HCT116 (cell line): ENCODE results near the gene RFX3. TPM values are rescaled to one million over a fixed set of nuclear protein-coding genes. Genes with fewer than 3 reads are reported as not detected.

Experiments used
- ATAC-seq: fragments of 200-7000 bp; cut with Tn5 transposase; 2 replicates; pipeline ENCODE4 v1.9.1; 2020; ENCODE audit warnings: mild to moderate bottlenecking, moderate library complexity
- BruUV-seq: library from RNA; stranded (reverse); fragments of 400-500 nt; replicated peaks from 2 replicates; lab custom pipeline; 2021; lab: Mats Ljungman, UMichigan
- CTCF ChIA-PET: fragments of 300-600 bp; sonication (Branson Sonifier 250); formaldehyde crosslinking; loops from one replicate; lab custom pipeline; 2021; ENCODE audit warnings: antibody characterized with exemption; lab: Charles Lee
- POLR2A ChIA-PET: fragments of 300-600, 350-600 bp; sonication (Branson Sonifier 250); formaldehyde crosslinking; loops from one replicate; lab custom pipeline; 2021; ENCODE audit warnings: antibody characterized with exemption; lab: Charles Lee
- RAD21 ChIA-PET, 2 experiments: fragments of 300-600 bp; sonication (Branson Sonifier 250); formaldehyde crosslinking; loops; one replicate each; lab custom pipeline; 2023; ENCODE audit warnings: low total read pairs in 2 of 2; ENCODE audit not compliant: uncharacterized antibody in 2 of 2, unreplicated experiment in 2 of 2, low non-redundant PET in 1 of 2; lab: Charles Lee
- DNase-seq: peaks from one replicate; pipeline ENCODE4 v3.0.0-alpha.2; 2010; ENCODE audit warnings: low read depth, low spot score
- H2AFZ ChIP-seq: fragments of 200-600 bp; shearing (Covaris generic), sonication (generic); 2 replicates; pipeline ENCODE4 v1.6.1; 2017; ENCODE audit warnings: low read depth, mixed run types, mixed read lengths, antibody characterized with exemption, low read length; ENCODE audit not compliant: poor library complexity, severe bottlenecking
- H3K27ac ChIP-seq: 2 replicates; pipeline ENCODE4 v1.5.1; 2012; ENCODE audit warnings: low read depth, low read length
- H3K27me3 ChIP-seq: fragments of 200-600 bp; sonication (generic); 2 replicates; pipeline ENCODE4 v1.6.1; 2016; ENCODE audit warnings: mixed run types, low read length, mixed read lengths; ENCODE audit not compliant: insufficient read depth
- H3K36me3 ChIP-seq, 2 experiments: fragments of 200-500 bp in 1 of 2; fragments of 200-600 bp in 1 of 2; sonication (Bioruptor generic) in 1 of 2; sonication (generic) in 1 of 2; 2 replicates each; pipeline versions ENCODE4 v1.5.1 to v1.6.1; 2014 to 2016; ENCODE audit warnings: low read length in 2 of 2, inconsistent platforms in 1 of 2, mixed read lengths in 1 of 2, mixed run types in 1 of 2; ENCODE audit not compliant: insufficient read depth in 2 of 2, control insufficient read depth in 1 of 2
- H3K4me1 ChIP-seq, 2 experiments: fragments of 200-600 bp in 1 of 2; sonication (generic) in 1 of 2; 2 replicates each; pipeline versions ENCODE4 v1.5.1 to v1.6.1; 2012 to 2017; ENCODE audit warnings: low read length in 2 of 2, inconsistent platforms in 1 of 2, mild to moderate bottlenecking in 1 of 2, mixed read lengths in 1 of 2, mixed run types in 1 of 2, moderate library complexity in 1 of 2; ENCODE audit not compliant: insufficient read depth in 2 of 2, control insufficient read depth in 1 of 2
- H3K4me2 ChIP-seq: fragments of 200-600 bp; sonication (generic); 2 replicates; pipeline ENCODE4 v1.6.1; 2017; ENCODE audit warnings: mixed run types, low read length, mixed read lengths
- H3K4me3 ChIP-seq, 2 experiments: fragments of 200-600 bp in 1 of 2; sonication (generic) in 1 of 2; replicated peaks in 1 of 2; 2 replicates each; pipeline ENCODE4 v1.5.1; 2011 to 2016; ENCODE audit warnings: low read length in 2 of 2, control low read depth in 1 of 2, low read depth in 1 of 2, mild to moderate bottlenecking in 1 of 2, mixed read lengths in 1 of 2, mixed run types in 1 of 2
- H3K79me2 ChIP-seq: fragments of 200-600 bp; sonication (generic); 2 replicates; pipeline ENCODE4 v1.6.1; 2017; ENCODE audit warnings: mild to moderate bottlenecking, mixed run types, low read length, moderate library complexity, mixed read lengths; ENCODE audit not compliant: insufficient read depth
- H3K9ac ChIP-seq: fragments of 200-600 bp; sonication (generic); 2 replicates; pipeline ENCODE4 v1.6.1; 2016; ENCODE audit warnings: low read length, mixed read lengths
- H3K9me2 ChIP-seq: fragments of 200-600 bp; sonication (generic), shearing (Covaris generic); 2 replicates; pipeline ENCODE4 v1.6.1; 2017; ENCODE audit warnings: mixed run types, mild to moderate bottlenecking, moderate library complexity; ENCODE audit not compliant: insufficient read depth
- H3K9me3 ChIP-seq, 2 experiments: fragments of 200-500 bp in 1 of 2; fragments of 200-600 bp in 1 of 2; sonication (Bioruptor generic) in 1 of 2; sonication (generic) in 1 of 2; 2 replicates each; pipeline ENCODE4 v1.6.1; 2014 to 2017; ENCODE audit warnings: low read length in 2 of 2, mixed read lengths in 2 of 2, inconsistent platforms in 1 of 2, low read depth in 1 of 2, mild to moderate bottlenecking in 1 of 2, mixed run types in 1 of 2, moderate library complexity in 1 of 2; ENCODE audit not compliant: control insufficient read depth in 1 of 2, insufficient read depth in 1 of 2
- H4K20me1 ChIP-seq: fragments of 200-600 bp; sonication (generic), shearing (Covaris generic); 2 replicates; pipeline ENCODE4 v1.6.1; 2017; ENCODE audit warnings: mixed run types, mild to moderate bottlenecking, moderate library complexity; ENCODE audit not compliant: insufficient read depth
- CBX3 ChIP-seq: IDR thresholded peaks from 2 replicates; pipeline ENCODE4 v1.6.1; 2012; ENCODE audit warnings: low read depth
- CEBPB ChIP-seq: IDR thresholded peaks from 2 replicates; pipeline ENCODE4 v1.6.1; 2012; ENCODE audit warnings: low read depth
- EGR1 ChIP-seq: IDR thresholded peaks from 2 replicates; pipeline ENCODE4 v1.6.1; 2012; ENCODE audit warnings: low read depth
- EZH2 ChIP-seq: fragments of 200-600 bp; sonication (generic); IDR thresholded peaks from 2 replicates; pipeline ENCODE4 v1.6.1; 2017; ENCODE audit warnings: antibody characterized with exemption, mixed run types
- FOSL1 ChIP-seq: IDR thresholded peaks from 2 replicates; pipeline ENCODE4 v1.6.1; 2012; ENCODE audit warnings: low read depth
- POLR2A ChIP-seq: IDR thresholded peaks from 2 replicates; pipeline ENCODE4 v1.7.0; 2011; ENCODE audit warnings: borderline replicate concordance; ENCODE audit not compliant: insufficient read depth, insufficient read length; ENCODE audit errors: extremely low read depth
- POLR2AphosphoS5 ChIP-seq: IDR thresholded peaks from 2 replicates; pipeline ENCODE4 v1.6.1; 2011; ENCODE audit warnings: mild to moderate bottlenecking, low read depth, low read length, moderate library complexity
- RAD21 ChIP-seq: IDR thresholded peaks from 2 replicates; pipeline ENCODE4 v1.6.1; 2012; ENCODE audit warnings: low read depth, mild to moderate bottlenecking
- SIN3A ChIP-seq: IDR thresholded peaks from 2 replicates; pipeline ENCODE4 v1.6.1; 2012; ENCODE audit warnings: low read depth
- SP1 ChIP-seq: IDR thresholded peaks from 2 replicates; pipeline ENCODE4 v1.6.1; 2012; ENCODE audit warnings: low read depth
- SRF ChIP-seq: IDR thresholded peaks from 2 replicates; pipeline ENCODE4 v1.6.1; 2012; ENCODE audit warnings: low read depth
- YY1 ChIP-seq: IDR thresholded peaks from 2 replicates; pipeline ENCODE4 v1.6.1; 2011; ENCODE audit warnings: low read length, low read depth, moderate library complexity, mild to moderate bottlenecking; ENCODE audit not compliant: insufficient replicate concordance; ENCODE audit errors: extremely low read depth
- ZBTB33 ChIP-seq: IDR thresholded peaks from 2 replicates; pipeline ENCODE4 v1.6.1; 2011; ENCODE audit warnings: mild to moderate bottlenecking, low read length, moderate library complexity; ENCODE audit not compliant: insufficient replicate concordance; ENCODE audit errors: extremely low read depth
- intact Hi-C: fragments of 100-400 bp; cut with micrococcal nuclease; formaldehyde crosslinking; loops from 2 replicates; pipeline ENCODE4 v1.10.0; 2022
- total RNA-seq: library from RNA; stranded (reverse); gene quantifications from one replicate; pipeline ENCODE4 v1.2.1, GENCODE V29; 2021; ENCODE audit not compliant: unreplicated experiment
- TF ChIP-seq, protein P1 (sequence below), 3 experiments: fragments of 200-600 bp in 1 of 3; sonication (generic) in 1 of 3; IDR thresholded peaks in 2 of 3; conservative IDR thresholded peaks in 1 of 3; 2 replicates each; pipeline ENCODE4 v1.5.1; 2012 to 2017; ENCODE audit warnings: low read depth in 2 of 3, low read length in 2 of 3, antibody characterized with exemption in 1 of 3, borderline replicate concordance in 1 of 3, control low read depth in 1 of 3, mild to moderate bottlenecking in 1 of 3, mixed read lengths in 1 of 3, mixed run types in 1 of 3, moderate library complexity in 1 of 3; ENCODE audit not compliant: insufficient read depth in 1 of 3

The RFX3 gene
- total RNA-seq, 1 experiment from 2014 or later, result 11.8 TPM

DNA sequence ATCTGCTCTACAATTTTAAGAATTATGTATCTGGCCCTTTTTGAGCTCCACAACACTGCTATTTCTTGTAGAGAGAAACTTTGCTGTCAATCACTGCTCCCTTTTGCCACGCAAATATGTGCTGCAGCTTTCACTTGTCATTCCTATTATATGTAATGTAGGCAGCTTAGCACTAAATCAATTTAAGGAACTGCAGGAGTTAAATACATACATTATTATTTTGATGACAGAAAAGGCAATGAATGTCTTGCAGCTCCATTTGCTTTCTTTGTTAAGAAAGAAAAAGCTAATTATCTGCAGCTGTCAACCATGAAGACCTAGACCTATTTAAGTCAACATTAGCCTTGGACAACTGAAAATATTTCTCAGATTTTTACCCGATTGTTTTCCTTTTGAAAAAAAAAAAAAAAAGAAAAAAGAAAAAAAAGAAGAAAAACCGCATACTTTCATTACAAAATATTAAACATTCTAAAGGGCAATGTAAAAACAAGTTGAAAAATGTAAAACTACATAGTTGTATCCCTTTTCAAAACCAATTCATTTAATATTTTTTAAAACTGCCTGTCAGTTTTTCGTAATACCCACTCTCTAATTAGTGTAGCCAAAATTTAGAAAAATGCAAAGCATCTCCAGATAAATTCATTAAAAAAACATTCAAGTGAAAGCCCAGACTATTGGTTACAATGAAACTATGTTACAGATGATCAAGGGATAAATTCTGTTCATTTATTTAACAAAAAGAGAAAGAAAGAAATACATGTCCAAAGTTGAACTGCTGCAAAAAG lies 57.2 kb downstream of the RFX3 start:
- no peaks in the 10 kb centered on the region for H3K79me2 ChIP-seq
- no TSS peak for BruUV-seq
- TF ChIP-seq EZH2 (no peak), SP1 (no peak), RAD21 (no peak), EGR1 (no peak), CEBPB (no peak), SIN3A (no peak), YY1 (no peak), SRF (no peak), POLR2A (no peak), FOSL1 (no peak), ZBTB33 (no peak), POLR2AphosphoS5 (no peak), CBX3 (no peak)
- TF ChIP-seq, protein P1, sequence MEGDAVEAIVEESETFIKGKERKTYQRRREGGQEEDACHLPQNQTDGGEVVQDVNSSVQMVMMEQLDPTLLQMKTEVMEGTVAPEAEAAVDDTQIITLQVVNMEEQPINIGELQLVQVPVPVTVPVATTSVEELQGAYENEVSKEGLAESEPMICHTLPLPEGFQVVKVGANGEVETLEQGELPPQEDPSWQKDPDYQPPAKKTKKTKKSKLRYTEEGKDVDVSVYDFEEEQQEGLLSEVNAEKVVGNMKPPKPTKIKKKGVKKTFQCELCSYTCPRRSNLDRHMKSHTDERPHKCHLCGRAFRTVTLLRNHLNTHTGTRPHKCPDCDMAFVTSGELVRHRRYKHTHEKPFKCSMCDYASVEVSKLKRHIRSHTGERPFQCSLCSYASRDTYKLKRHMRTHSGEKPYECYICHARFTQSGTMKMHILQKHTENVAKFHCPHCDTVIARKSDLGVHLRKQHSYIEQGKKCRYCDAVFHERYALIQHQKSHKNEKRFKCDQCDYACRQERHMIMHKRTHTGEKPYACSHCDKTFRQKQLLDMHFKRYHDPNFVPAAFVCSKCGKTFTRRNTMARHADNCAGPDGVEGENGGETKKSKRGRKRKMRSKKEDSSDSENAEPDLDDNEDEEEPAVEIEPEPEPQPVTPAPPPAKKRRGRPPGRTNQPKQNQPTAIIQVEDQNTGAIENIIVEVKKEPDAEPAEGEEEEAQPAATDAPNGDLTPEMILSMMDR (IDR thresholded peaks at IDR 0.05 in 2 of 3, conservative IDR thresholded peaks at IDR 0.05 in 1 of 3; ENCODE audit: borderline replicate concordance in 1 of 3, insufficient read depth in 1 of 3, low read depth in 2 of 3, low read length in 2 of 3), result no peak
- no peak overlapping the region for H3K4me2 ChIP-seq
- no peaks in the 10 kb centered on the region for H3K36me3 ChIP-seq
- CTCF ChIA-PET, result interaction anchor here (1.1 kb wide), 1 partner anchor 27 kb away, joined by 4 read pairs; no protein-coding TSS in a partner anchor
- H3K4me3 ChIP-seq, result no peak overlapping the region
- H3K27ac ChIP-seq, result no peak overlapping the region
- no peaks in the 10 kb centered on the region for H3K9me3 ChIP-seq
- no peak for DNase-seq
- ATAC-seq, result no peak
- H3K9ac ChIP-seq, result no peak overlapping the region
- no peaks in the 10 kb centered on the region for H3K4me1 ChIP-seq
- RAD21 ChIA-PET, result no interaction called here
- POLR2A ChIA-PET, result no interaction called here
- intact Hi-C loops, result loop anchor here (5.0 to 10.0 kb wide), 2 partner anchors 264 to 896 kb away; no protein-coding TSS in a partner anchor
- H3K9me2 ChIP-seq, result no peaks in the 10 kb centered on the region
- H3K27me3 ChIP-seq, result no peaks in the 10 kb centered on the region
- no peaks in the 10 kb centered on the region; the same call in 1 of the 2 replicates for H4K20me1 ChIP-seq
- H2AFZ ChIP-seq, result no peak overlapping the region
